Smooth muscle cell (in vitro differentiated cells): ENCODE results near the gene C2orf66. TPM values are rescaled to one million over a fixed set of nuclear protein-coding genes. Genes with fewer than 3 reads are reported as not detected.
A peak's percentile ranks its signal among the peaks of the same experiment; 100 is the strongest.

Experiments
- DNase-seq: peaks from one replicate; lab custom pipeline; 2025; ENCODE audit not compliant: unreplicated experiment; lab: John Stamatoyannopoulos, UW
- H2AFZ ChIP-seq: fragments of 200-600 bp; sonication (generic); 2 replicates; pipeline ENCODE4 v1.6.0; 2016; ENCODE audit warnings: antibody characterized with exemption, low read depth, mild to moderate bottlenecking
- H3F3A ChIP-seq: fragments of 200-600 bp; sonication (generic); 2 replicates; pipeline ENCODE4 v1.6.0; 2017; ENCODE audit warnings: antibody characterized with exemption, low read depth
- H3K27ac ChIP-seq: fragments of 200-600 bp; sonication (generic); 2 replicates; pipeline ENCODE4 v1.5.1; 2016; ENCODE audit warnings: low read depth, mild to moderate bottlenecking
- H3K27me3 ChIP-seq: fragments of 200-600 bp; sonication (generic); 2 replicates; pipeline ENCODE4 v1.6.1; 2016; ENCODE audit warnings: low read depth, mild to moderate bottlenecking
- H3K36me3 ChIP-seq: fragments of 200-600 bp; sonication (generic); 2 replicates; pipeline ENCODE4 v1.5.1; 2016; ENCODE audit warnings: low read depth
- H3K4me1 ChIP-seq: fragments of 200-600 bp; sonication (generic); 2 replicates; pipeline ENCODE4 v1.5.1; 2016; ENCODE audit warnings: low read depth
- H3K4me2 ChIP-seq: fragments of 200-600 bp; sonication (generic); 2 replicates; pipeline ENCODE4 v1.6.0; 2016; ENCODE audit warnings: mild to moderate bottlenecking
- H3K4me3 ChIP-seq: fragments of 200-600 bp; sonication (generic); 2 replicates; pipeline ENCODE4 v1.5.1; 2016; ENCODE audit warnings: mild to moderate bottlenecking
- H3K79me2 ChIP-seq: fragments of 200-600 bp; sonication (generic); 2 replicates; pipeline ENCODE4 v1.6.0; 2016; ENCODE audit warnings: low read depth, mild to moderate bottlenecking
- H3K9ac ChIP-seq: fragments of 200-600 bp; sonication (generic); 2 replicates; pipeline ENCODE4 v1.6.0; 2016; ENCODE audit warnings: low read depth
- H3K9me3 ChIP-seq: fragments of 200-600 bp; sonication (generic); replicated peaks from 2 replicates; pipeline ENCODE4 v1.5.1; 2016; ENCODE audit warnings: low read depth
- H4K20me1 ChIP-seq: fragments of 200-600 bp; sonication (generic); 2 replicates; pipeline ENCODE4 v1.6.0; 2016; ENCODE audit warnings: low read depth
- WGBS: methylation state at CpG from one replicate; pipeline ENCODE4 v1.1.7; 2016; ENCODE audit warnings: low lambda C conversion rate; 5-methylcytosine and 5-hydroxymethylcytosine counted together
- polyA plus RNA-seq: library from polyadenylated mRNA; unstranded; fragments of >200 nt; fragmentation: Nextera tagmentation; extraction: Ambion mirVana; gene quantifications from 2 replicates; pipeline ENCODE4 v1.2.1, GENCODE V29; 2016
- total RNA-seq: library from RNA; depleted of rRNA; stranded (reverse); fragments of >200 nt; gene quantifications from 2 replicates; pipeline ENCODE4 v1.2.3, GENCODE V29; 2014
- TF ChIP-seq, protein P1 (sequence below): fragments of 200-600 bp; sonication (generic); IDR thresholded peaks from 2 replicates; pipeline ENCODE4 v1.5.1; 2017; ENCODE audit warnings: borderline replicate concordance, mild to moderate bottlenecking, antibody characterized with exemption; ENCODE audit not compliant: insufficient read depth, poor library complexity, severe bottlenecking

Gene C2orf66
- total and polyA plus RNA-seq, 2 experiments from 2014 or later: 1.2 TPM; not detected in 1

DNA sequence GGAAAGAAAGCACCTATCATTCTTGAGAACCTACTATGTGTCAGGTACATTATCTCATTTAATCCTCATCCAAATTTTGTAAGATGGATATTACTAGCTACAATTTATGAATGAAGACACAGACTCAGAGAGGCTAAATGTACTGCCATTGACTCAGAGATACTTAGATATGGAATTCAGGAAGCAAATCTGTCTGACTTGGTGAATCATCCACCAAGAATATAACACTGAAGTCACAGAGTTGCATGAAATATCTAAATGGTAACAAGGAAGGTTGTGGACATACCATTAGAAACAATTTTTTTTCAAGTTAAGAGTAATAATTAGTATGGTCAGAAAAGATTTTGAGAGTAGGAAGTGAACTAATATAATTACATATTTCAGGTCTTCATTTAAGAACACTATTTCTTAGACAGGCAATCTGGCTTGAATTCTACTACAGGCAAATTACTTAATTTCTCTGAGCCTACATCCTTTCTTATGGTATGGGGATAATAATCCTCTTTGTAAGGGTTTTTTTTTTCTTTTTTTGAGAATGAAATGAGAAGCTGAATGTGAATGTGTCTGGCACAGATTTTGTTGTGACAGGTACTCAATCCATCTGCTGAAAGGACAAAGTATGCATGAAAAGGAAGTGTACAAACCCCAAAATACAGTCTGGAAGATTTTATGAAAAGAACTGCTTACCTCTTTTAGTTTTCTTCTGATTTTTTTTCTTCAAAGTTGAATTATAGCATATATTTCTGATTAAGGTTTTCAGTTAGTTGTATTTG is 14.8 kb upstream of the C2orf66 start:
- peak overlapping the region; percentile 32 for H3K4me2 ChIP-seq

DNA sequence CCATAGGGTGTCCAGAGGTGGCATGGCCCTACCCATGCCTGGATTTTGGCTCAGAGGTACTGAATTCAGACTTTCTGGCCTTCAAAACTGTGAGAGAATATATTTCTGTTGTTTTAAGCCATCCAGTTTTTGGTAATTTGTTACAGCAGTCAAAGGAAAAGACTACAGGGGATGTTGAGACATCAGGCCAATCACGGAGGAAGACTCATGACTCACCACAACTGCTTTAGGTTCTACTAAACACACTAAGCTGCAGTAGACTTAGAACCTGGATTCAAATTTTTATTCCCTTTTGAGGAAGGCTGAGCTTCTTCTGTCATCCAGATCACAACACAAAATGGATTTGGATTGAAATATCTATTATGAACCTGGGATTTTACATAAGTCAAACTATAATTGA is 12.0 kb upstream of the C2orf66 start:
- Histone ChIP-seq H3K4me3 (no peak overlapping the region), H3K4me1 (no peaks in the 10 kb centered on the region), H3K27ac (no peak overlapping the region), H3K9me3 (no peaks in the 10 kb centered on the region), H2AFZ (no peak overlapping the region), H3K79me2 (no peaks in the 10 kb centered on the region), H3K36me3 (no peaks in the 10 kb centered on the region), H3K9ac (no peak overlapping the region), H4K20me1 (no peaks in the 10 kb centered on the region), H3K4me2 (no peak overlapping the region), H3K27me3 (no peaks in the 10 kb centered on the region), H3F3A (no peaks in the 10 kb centered on the region)
- TF ChIP-seq, protein P1, sequence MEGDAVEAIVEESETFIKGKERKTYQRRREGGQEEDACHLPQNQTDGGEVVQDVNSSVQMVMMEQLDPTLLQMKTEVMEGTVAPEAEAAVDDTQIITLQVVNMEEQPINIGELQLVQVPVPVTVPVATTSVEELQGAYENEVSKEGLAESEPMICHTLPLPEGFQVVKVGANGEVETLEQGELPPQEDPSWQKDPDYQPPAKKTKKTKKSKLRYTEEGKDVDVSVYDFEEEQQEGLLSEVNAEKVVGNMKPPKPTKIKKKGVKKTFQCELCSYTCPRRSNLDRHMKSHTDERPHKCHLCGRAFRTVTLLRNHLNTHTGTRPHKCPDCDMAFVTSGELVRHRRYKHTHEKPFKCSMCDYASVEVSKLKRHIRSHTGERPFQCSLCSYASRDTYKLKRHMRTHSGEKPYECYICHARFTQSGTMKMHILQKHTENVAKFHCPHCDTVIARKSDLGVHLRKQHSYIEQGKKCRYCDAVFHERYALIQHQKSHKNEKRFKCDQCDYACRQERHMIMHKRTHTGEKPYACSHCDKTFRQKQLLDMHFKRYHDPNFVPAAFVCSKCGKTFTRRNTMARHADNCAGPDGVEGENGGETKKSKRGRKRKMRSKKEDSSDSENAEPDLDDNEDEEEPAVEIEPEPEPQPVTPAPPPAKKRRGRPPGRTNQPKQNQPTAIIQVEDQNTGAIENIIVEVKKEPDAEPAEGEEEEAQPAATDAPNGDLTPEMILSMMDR: no peak
- no peak for DNase-seq
- 56% methylated on average over 1 of the region's 1 CpG for WGBS

More for the DNA sequence above, 14.8 kb upstream of the C2orf66 start:
- Histone ChIP-seq H3K27me3 (no peaks in the 10 kb centered on the region), H2AFZ (no peak overlapping the region), H3K9me3 (no peaks in the 10 kb centered on the region), H4K20me1 (no peaks in the 10 kb centered on the region), H3K9ac (no peak overlapping the region), H3K27ac (peak overlapping the region; percentile 62), H3K79me2 (no peaks in the 10 kb centered on the region), H3K36me3 (no peaks in the 10 kb centered on the region), H3F3A (no peaks in the 10 kb centered on the region), H3K4me1 (no peaks in the 10 kb centered on the region), H3K4me3 (no peak overlapping the region)
- TF ChIP-seq, protein P1: no peak
- no peak for DNase-seq

DNA sequence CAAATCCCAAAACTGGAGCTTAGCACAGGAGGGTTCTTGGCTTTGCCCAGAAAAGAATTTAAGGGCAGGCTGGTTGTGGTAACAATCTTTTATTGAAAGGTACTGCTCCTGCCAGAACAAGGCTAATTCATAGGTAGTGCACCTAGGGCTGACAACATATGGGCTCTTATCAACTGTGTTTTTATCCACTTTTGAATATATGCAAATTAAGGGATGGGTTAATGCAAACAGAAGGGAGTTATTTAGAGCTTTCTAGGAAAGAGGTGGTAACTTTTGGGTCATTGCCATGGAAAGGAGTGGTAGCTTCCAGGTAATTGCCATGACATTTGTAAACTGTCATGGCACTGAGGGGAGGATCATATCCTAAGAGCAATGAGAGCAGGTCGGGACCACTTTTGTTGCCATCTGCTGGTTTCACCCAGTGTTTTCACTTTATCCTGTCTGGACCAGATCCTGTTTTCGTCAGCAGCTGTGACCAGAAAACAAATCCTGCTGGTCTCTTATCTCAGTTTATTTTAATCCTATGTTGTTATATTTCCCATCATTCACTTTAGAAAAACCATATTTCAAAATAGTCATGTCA is 981 bp downstream of the C2orf66 start:
- H4K20me1 ChIP-seq: no peaks in the 10 kb centered on the region
- no peaks in the 10 kb centered on the region for H3K36me3 ChIP-seq
- no peak overlapping the region for H2AFZ ChIP-seq
- H3K4me1 ChIP-seq: no peaks in the 10 kb centered on the region
- no peak overlapping the region for H3K27ac ChIP-seq
- H3K9me3 ChIP-seq: no peaks in the 10 kb centered on the region
- TF ChIP-seq, protein P1: no peak
- no peak overlapping the region for H3K9ac ChIP-seq
- no peaks in the 10 kb centered on the region for H3K79me2 ChIP-seq
- H3K27me3 ChIP-seq: peaks cover 33% of the 10 kb centered on the region
- no peak for DNase-seq
- no peaks in the 10 kb centered on the region for H3F3A ChIP-seq
- H3K4me3 ChIP-seq: no peak overlapping the region
- WGBS: 37% methylated on average over 2 of the region's 2 CpGs
- H3K4me2 ChIP-seq: no peak overlapping the region
